Kidney (tissue), 14 donors: ENCODE measurements around the gene SACS. TPM values are rescaled to one million over a fixed set of nuclear protein-coding genes. Genes with fewer than 3 reads are reported as not detected.

Experiments
- DNase-seq, 5 donors: peaks; one replicate each; pipeline ENCODE4 v3.0.0-alpha.2; 2013 to 2020
- FAIRE-seq: peaks from 2 replicates; lab custom pipeline; 2012; peaks lifted over from hg19 to GRCh38; lab: Jason Lieb, UNC
- H3K27ac ChIP-seq, 2 donors: one replicate each; pipeline ENCODE4 v1.7.0; 2013; ENCODE audit warnings: low read depth in 2 of 2, low read length in 2 of 2, inconsistent platforms in 1 of 2
- H3K27me3 ChIP-seq: one replicate; pipeline ENCODE4 v1.7.1; 2013; ENCODE audit warnings: low read length, inconsistent platforms; ENCODE audit not compliant: control insufficient read depth, insufficient read depth
- H3K36me3 ChIP-seq, 3 donors: one replicate each; pipeline versions ENCODE4 v1.7.0 to v1.7.1; 2013; ENCODE audit warnings: low read length in 3 of 3, control low read depth in 1 of 3, inconsistent platforms in 1 of 3; ENCODE audit not compliant: insufficient read depth in 3 of 3, control insufficient read depth in 2 of 3
- H3K4me1 ChIP-seq, 3 donors: one replicate each; pipeline versions ENCODE4 v1.7.0 to v1.7.1; 2013; ENCODE audit warnings: low read length in 3 of 3, inconsistent platforms in 1 of 3, low read depth in 1 of 3; ENCODE audit not compliant: control insufficient read depth in 2 of 3, insufficient read depth in 2 of 3
- H3K4me3 ChIP-seq, 3 donors: one replicate each; pipeline versions ENCODE4 v1.7.0 to v1.8.1; 2013; ENCODE audit warnings: low read length in 3 of 3, control low read depth in 1 of 3, inconsistent platforms in 1 of 3
- H3K9ac ChIP-seq, 3 donors: one replicate each; pipeline versions ENCODE4 v1.7.0 to v1.7.1; 2013; ENCODE audit warnings: low read length in 3 of 3, control low read depth in 1 of 3, inconsistent platforms in 1 of 3
- H3K9me3 ChIP-seq, 3 donors: one replicate each; pipeline versions ENCODE4 v1.7.0 to v1.7.1; 2013; ENCODE audit warnings: low read length in 3 of 3, control low read depth in 1 of 3, inconsistent platforms in 1 of 3; ENCODE audit not compliant: control insufficient read depth in 2 of 3, insufficient read depth in 1 of 3
- intact Hi-C: fragments of 100-400 bp; cut with DNase I; formaldehyde crosslinking; loops from one replicate; pipeline ENCODE4 v1.11.1; 2022
- polyA plus RNA-seq: library from polyadenylated mRNA; stranded (reverse); fragments of 350-450 nt; fragmentation: Illumina TruSeq; extraction: RNeasy Lipid Tissue Mini Kit (QIAGEN cat#74804); gene quantifications from one replicate; pipeline ENCODE4 v1.2.3, GENCODE V29; 2014; ENCODE audit warnings: low read depth, low replicate concordance; ENCODE audit not compliant: insufficient read depth
- total RNA-seq: library from RNA; stranded (reverse); fragmentation: NEBNext Ultra II Directional; extraction: Animal tissue kit (Norgen Biotek cat#: 25700); gene quantifications from one replicate; pipeline ENCODE4 v1.2.1, GENCODE V29; 2021
- TF ChIP-seq, protein P1 (sequence below): IDR thresholded peaks from 3 replicates; pipeline ENCODE4 v1.5.1; 2012; ENCODE audit warnings: mild to moderate bottlenecking, moderate library complexity, borderline replicate concordance; ENCODE audit not compliant: insufficient read depth; ENCODE audit errors: extremely low read depth
- donor health status: control.
- donor health status: control.
- donor health status: control.
- donor health status: control.
- donor health status: control.
- donor health status: DM: yes; HTN: yes; CAD: no.
- donor health status: Normal renal cell carcinoma (clear cell type).

Gene SACS
- total and polyA plus RNA-seq, 2 donors from 2014 or later: 0.58 to 12.5 TPM

- H3K4me1 ChIP-seq: no peaks in the 10 kb centered on the region
- FAIRE-seq: no peak
- intact Hi-C loops: no loop called here
- no peaks in the 10 kb centered on the region for H3K36me3 ChIP-seq
- H3K9ac ChIP-seq: no peak overlapping the region
- no peaks in the 10 kb centered on the region for H3K9me3 ChIP-seq
- no peaks in the 10 kb centered on the region for H3K27me3 ChIP-seq
- H3K27ac ChIP-seq: no peak overlapping the region
- DNase-seq: no peak
- no peak overlapping the region for H3K4me3 ChIP-seq
- TF ChIP-seq, protein P1, sequence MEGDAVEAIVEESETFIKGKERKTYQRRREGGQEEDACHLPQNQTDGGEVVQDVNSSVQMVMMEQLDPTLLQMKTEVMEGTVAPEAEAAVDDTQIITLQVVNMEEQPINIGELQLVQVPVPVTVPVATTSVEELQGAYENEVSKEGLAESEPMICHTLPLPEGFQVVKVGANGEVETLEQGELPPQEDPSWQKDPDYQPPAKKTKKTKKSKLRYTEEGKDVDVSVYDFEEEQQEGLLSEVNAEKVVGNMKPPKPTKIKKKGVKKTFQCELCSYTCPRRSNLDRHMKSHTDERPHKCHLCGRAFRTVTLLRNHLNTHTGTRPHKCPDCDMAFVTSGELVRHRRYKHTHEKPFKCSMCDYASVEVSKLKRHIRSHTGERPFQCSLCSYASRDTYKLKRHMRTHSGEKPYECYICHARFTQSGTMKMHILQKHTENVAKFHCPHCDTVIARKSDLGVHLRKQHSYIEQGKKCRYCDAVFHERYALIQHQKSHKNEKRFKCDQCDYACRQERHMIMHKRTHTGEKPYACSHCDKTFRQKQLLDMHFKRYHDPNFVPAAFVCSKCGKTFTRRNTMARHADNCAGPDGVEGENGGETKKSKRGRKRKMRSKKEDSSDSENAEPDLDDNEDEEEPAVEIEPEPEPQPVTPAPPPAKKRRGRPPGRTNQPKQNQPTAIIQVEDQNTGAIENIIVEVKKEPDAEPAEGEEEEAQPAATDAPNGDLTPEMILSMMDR: no peak
Measured at GRCh38 chr13:23357349-23357748, 76.2 kb downstream of the SACS start.

DNA sequence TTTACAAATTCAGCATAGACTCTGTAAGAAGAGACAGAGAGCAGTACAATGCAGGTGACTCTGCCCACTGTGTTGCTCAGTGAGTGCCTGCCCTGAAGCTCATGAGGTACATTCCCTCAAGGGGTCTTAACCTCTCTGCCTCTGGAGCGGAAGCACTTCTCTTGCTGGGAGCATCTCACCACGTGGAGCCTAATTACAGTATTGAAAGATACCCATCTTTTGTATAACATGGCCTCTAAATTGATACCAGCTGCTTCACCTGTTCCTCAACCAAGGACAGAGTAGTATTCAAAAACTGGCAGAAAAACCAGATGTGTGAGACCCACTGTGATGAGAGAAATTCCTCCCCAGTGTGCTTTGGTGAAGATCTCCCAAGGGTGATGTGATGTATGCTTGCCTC is 77.1 kb downstream of the SACS start:
- no peak overlapping the region for H3K4me3 ChIP-seq
- H3K9me3 ChIP-seq: no peaks in the 10 kb centered on the region
- DNase-seq (no peak), FAIRE-seq (no peak)
- H3K27me3 ChIP-seq: no peaks in the 10 kb centered on the region
- intact Hi-C loops: no loop called here
- H3K27ac ChIP-seq: no peak overlapping the region
- H3K9ac ChIP-seq: no peak overlapping the region
- TF ChIP-seq, protein P1: no peak
- no peaks in the 10 kb centered on the region for H3K4me1 ChIP-seq
- no peaks in the 10 kb centered on the region for H3K36me3 ChIP-seq

- no peak for FAIRE-seq
- Histone ChIP-seq H3K4me1 (peaks cover 0 to 3% (median 0%) of the 10 kb centered on the region in 3 donors), H3K9ac (no peak overlapping the region), H3K27ac (no peak overlapping the region), H3K36me3 (no peaks in the 10 kb centered on the region), H3K4me3 (no peak overlapping the region), H3K9me3 (no peaks in the 10 kb centered on the region), H3K27me3 (no peaks in the 10 kb centered on the region)
- peak in 2 of 5 donors; percentile 29 to 42 for DNase-seq
- TF ChIP-seq, protein P1: no peak
- intact Hi-C loops: no loop called here
Measured at GRCh38 chr13:23354520-23354919, 79.0 kb downstream of the SACS start.

DNA sequence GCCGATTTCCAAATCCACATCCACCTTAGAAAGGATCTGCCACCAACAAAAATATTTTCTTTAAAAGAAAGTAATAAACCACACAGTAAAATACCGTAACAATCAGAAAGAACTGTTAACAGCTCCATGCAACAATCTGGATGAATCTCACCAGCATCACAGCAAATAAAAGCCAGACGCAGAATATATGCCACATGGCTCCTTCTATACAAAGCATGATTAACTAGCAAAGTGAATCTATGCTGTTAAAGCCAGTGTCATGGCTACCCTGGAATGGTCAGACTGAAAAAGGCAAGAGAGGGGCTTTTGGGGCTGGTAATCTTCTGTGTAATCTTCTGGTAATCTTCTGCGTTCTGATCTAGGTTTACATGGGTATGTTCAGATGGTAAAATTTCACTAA is 81.3 kb downstream of the SACS start:
- no peaks in the 10 kb centered on the region for H3K9me3 ChIP-seq
- no peaks in the 10 kb centered on the region for H3K36me3 ChIP-seq
- intact Hi-C loops: no loop called here
- no peaks in the 10 kb centered on the region for H3K27me3 ChIP-seq
- H3K9ac ChIP-seq: no peak overlapping the region
- no peak for DNase-seq
- TF ChIP-seq, protein P1: no peak
- FAIRE-seq: no peak
- H3K4me3 ChIP-seq: no peak overlapping the region
- H3K27ac ChIP-seq: no peak overlapping the region
- peaks cover 0 to 3% (median 0%) of the 10 kb centered on the region in 3 donors for H3K4me1 ChIP-seq
